CD4-positive, alpha-beta T cell (primary cell): Measurements from ENCODE around the gene MEX3C. TPM values are rescaled to one million over a fixed set of nuclear protein-coding genes. Genes with fewer than 3 reads are reported as not detected.

Experiments
- ATAC-seq: fragments of 200-7000 bp; cut with Tn5 transposase; one replicate; pipeline ENCODE4 v1.10.0; 2022; ENCODE audit warnings: mild to moderate bottlenecking; ENCODE audit not compliant: poor library complexity
- CTCF ChIA-PET: fragments of 350-600 bp; sonication (Branson Sonifier 250); formaldehyde crosslinking; loops from one replicate; lab custom pipeline; 2021; ENCODE audit warnings: antibody characterized with exemption, inconsistent platforms; lab: Charles Lee
- POLR2A ChIA-PET: fragments of 350-600 bp; sonication (Branson Sonifier 250); formaldehyde crosslinking; loops from one replicate; lab custom pipeline; 2021; ENCODE audit warnings: antibody characterized with exemption, inconsistent platforms; lab: Charles Lee
- DNase-seq, 14 experiments: peaks; one replicate each; pipeline ENCODE4 v3.0.0-alpha.2; 2013 to 2020; ENCODE audit warnings: mixed read lengths in 2 of 14
- H3K27ac ChIP-seq, 2 donors: one replicate each; pipeline versions ENCODE4 v1.5.1 to v1.7.0; 2013; ENCODE audit warnings: low read length in 2 of 2, low read depth in 1 of 2, mild to moderate bottlenecking in 1 of 2
- H3K27me3 ChIP-seq, 2 experiments: 1 replicate in 1 of 2; 2 replicates in 1 of 2; pipeline versions ENCODE4 v1.6.1 to v1.7.0; 2013; ENCODE audit warnings: low read length in 2 of 2, control low read depth in 1 of 2, mild to moderate bottlenecking in 1 of 2, moderate library complexity in 1 of 2; ENCODE audit not compliant: insufficient read depth in 2 of 2, control insufficient read depth in 1 of 2
- H3K36me3 ChIP-seq: one replicate; pipeline ENCODE4 v1.6.1; 2013; ENCODE audit warnings: low read length, control low read depth; ENCODE audit not compliant: insufficient read depth
- H3K4me1 ChIP-seq: one replicate; pipeline ENCODE4 v1.6.1; 2013; ENCODE audit warnings: low read length, control low read depth; ENCODE audit not compliant: insufficient read depth
- H3K4me3 ChIP-seq: one replicate; pipeline ENCODE4 v1.5.1; 2013; ENCODE audit warnings: mild to moderate bottlenecking, low read length, moderate library complexity
- H3K9me3 ChIP-seq, 2 experiments: 1 replicate in 1 of 2; 2 replicates in 1 of 2; pipeline versions ENCODE4 v1.6.1 to v1.7.0; 2013; ENCODE audit warnings: low read length in 2 of 2, mild to moderate bottlenecking in 2 of 2, control low read depth in 1 of 2, moderate library complexity in 1 of 2; ENCODE audit not compliant: control insufficient read depth in 1 of 2, insufficient read depth in 1 of 2
- H3K27ac Mint-ChIP-seq: one replicate; pipeline ENCODE4 v1.8.0; 2020; ENCODE audit warnings: mixed read lengths
- H3K27me3 Mint-ChIP-seq: one replicate; pipeline ENCODE4 v1.8.0; 2021; ENCODE audit warnings: mixed read lengths
- H3K36me3 Mint-ChIP-seq: one replicate; pipeline ENCODE4 v1.8.0; 2021; ENCODE audit warnings: low read depth, mixed read lengths
- H3K4me1 Mint-ChIP-seq: one replicate; pipeline ENCODE4 v1.8.0; 2021; ENCODE audit warnings: low read depth, mixed read lengths
- H3K4me3 Mint-ChIP-seq: one replicate; pipeline ENCODE4 v1.8.0; 2020; ENCODE audit warnings: mild to moderate bottlenecking, mixed read lengths
- H3K9me3 Mint-ChIP-seq: one replicate; pipeline ENCODE4 v1.8.0; 2020; ENCODE audit warnings: mixed read lengths
- intact Hi-C, 2 experiments: fragments of 100-400 bp; cut with DNase I in 1 of 2; cut with micrococcal nuclease in 1 of 2; formaldehyde crosslinking; loops; one replicate each; pipeline versions ENCODE4 v1.15.1 to v1.9.0; 2023 to 2025; cut with DNase I, micrococcal nuclease
- total RNA-seq, 174 experiments: library from RNA in 2 of 174; stranded (reverse) in 2 of 174; gene quantifications; one replicate each; pipeline ENCODE4 v1.2.3 and lab custom pipeline; 2021 to 2026
- TF ChIP-seq, protein P1 (sequence below): fragments of 200-600 bp; IDR thresholded peaks from one replicate; pipeline ENCODE4 v1.8.0; 2022; ENCODE audit warnings: antibody characterized with exemption, mild to moderate bottlenecking

The MEX3C gene
- total RNA-seq, 2 experiments from 2014 or later = 70.8 to 76.1 TPM

DNA sequence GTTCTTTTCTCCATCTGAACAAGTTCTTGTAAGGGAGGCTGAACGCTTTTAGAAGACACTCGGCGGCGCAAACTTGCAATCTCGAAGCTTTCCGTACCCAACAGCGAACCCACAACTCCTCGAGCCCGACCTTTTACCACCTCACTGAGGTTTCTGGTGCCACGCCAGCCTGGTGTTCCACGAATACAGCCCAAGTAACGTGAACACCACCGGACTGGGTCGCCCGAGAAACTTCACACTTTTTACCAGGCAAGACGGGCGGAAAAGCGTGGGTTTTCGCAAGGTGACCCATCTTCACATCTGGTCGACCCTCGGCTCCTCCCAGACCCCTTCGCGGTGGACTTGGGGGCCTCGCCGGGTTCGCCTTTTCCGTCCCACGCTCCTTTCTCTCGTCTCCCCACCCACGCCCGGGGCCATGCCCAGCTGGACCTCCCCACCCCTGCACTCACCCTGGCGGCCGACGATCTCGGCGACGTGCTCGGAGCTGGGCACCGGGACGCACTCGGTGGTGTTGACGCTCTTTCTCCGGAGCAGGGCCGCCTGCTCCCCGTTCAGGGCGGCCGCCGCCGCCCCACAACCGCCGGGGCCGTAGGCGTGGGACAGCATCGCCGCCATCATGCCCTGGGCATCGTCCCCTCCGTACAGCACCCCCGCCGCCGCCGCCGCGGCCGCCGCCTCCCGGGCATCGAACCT lies 1.2 kb downstream of the MEX3C start:
- Histone ChIP-seq H3K27ac (peak overlapping the region; percentile 61 to 86), H3K4me3 (peak overlapping the region; percentile 88), H3K9me3 (no peaks in the 10 kb centered on the region), H3K4me1 (peaks cover 20% of the 10 kb centered on the region), H3K36me3 (no peaks in the 10 kb centered on the region), H3K27me3 (no peaks in the 10 kb centered on the region)
- Mint-ChIP-seq H3K27me3 (no peaks in the 10 kb centered on the region), H3K36me3 (peaks cover 24% of the 10 kb centered on the region), H3K27ac (peak overlapping the region; percentile 91), H3K9me3 (no peaks in the 10 kb centered on the region), H3K4me3 (peak overlapping the region; percentile 94), H3K4me1 (peaks cover 48% of the 10 kb centered on the region)
- TF ChIP-seq, protein P1, sequence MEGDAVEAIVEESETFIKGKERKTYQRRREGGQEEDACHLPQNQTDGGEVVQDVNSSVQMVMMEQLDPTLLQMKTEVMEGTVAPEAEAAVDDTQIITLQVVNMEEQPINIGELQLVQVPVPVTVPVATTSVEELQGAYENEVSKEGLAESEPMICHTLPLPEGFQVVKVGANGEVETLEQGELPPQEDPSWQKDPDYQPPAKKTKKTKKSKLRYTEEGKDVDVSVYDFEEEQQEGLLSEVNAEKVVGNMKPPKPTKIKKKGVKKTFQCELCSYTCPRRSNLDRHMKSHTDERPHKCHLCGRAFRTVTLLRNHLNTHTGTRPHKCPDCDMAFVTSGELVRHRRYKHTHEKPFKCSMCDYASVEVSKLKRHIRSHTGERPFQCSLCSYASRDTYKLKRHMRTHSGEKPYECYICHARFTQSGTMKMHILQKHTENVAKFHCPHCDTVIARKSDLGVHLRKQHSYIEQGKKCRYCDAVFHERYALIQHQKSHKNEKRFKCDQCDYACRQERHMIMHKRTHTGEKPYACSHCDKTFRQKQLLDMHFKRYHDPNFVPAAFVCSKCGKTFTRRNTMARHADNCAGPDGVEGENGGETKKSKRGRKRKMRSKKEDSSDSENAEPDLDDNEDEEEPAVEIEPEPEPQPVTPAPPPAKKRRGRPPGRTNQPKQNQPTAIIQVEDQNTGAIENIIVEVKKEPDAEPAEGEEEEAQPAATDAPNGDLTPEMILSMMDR = no peak
- ChIA-PET CTCF (interaction anchor here (1.6 to 1.7 kb wide), 2 partner anchors 10 to 11 kb away, joined by 4 to 5 read pairs; no protein-coding TSS in a partner anchor), POLR2A (interaction anchor here (0.8 to 6.2 kb wide), 7 partner anchors 10 to 318 kb away, joined by 3 to 85 read pairs (median 14); partner anchors contain the start of genes ME2 and SMAD4)
- DNase-seq (peak in 13 of 14 experiments; percentile 15 to 73 (median 36)), ATAC-seq (no peak)
- intact Hi-C loops = loop anchor here (1.0 to 10.0 kb wide), 9 partner anchors 17 to 911 kb away; partner anchors contain the start of genes CXXC1 (in 2 of the 2), ME2 (in 2 of the 2), ELAC1 (in 1 of the 2) and MBD1 (in 1 of the 2)

DNA sequence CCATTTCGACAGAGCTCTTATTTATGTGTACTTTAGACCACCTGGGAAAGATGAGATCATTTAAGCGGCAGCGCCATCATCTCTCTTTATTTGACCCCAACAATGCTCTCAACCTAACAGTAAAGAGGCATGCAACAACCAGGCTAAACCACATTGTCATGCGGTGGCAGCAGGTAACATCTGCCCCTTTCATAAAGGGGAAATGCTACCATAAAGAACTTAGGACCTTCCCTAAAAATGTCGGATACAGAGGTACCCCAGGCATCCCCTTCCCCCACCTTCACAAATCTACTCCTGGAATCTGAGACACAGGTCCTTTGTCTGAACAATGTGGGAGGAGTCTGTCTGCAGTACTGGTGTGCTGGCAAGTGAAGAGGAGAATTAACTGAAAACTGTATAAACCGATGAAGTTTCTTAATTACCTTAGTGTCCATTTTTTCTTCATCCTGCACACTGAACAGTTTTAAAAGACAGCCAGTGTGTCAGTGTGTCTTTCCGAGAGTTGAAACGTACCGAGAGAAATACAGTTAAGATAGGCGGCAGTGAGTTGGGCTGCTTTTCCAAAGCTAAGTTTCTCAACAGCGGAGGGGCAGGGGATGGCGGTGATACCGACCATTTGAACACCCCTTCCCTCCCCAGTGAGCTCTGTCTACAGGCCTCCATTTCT lies 1.9 kb downstream of the MEX3C start:
- POLR2A ChIA-PET = interaction anchor here (1.0 to 6.2 kb wide), 7 partner anchors 9 to 317 kb away, joined by 3 to 85 read pairs (median 10); partner anchors contain the start of genes ELAC1, ME2 and SMAD4
- Histone ChIP-seq H3K9me3 (no peaks in the 10 kb centered on the region), H3K4me1 (peaks cover 20% of the 10 kb centered on the region), H3K4me3 (peak overlapping the region; percentile 88), H3K27me3 (no peaks in the 10 kb centered on the region), H3K36me3 (no peaks in the 10 kb centered on the region), H3K27ac (peak overlapping the region; percentile 61 to 86)
- TF ChIP-seq, protein P1 = no peak
- no peaks in the 10 kb centered on the region for H3K9me3 Mint-ChIP-seq
- no peaks in the 10 kb centered on the region for H3K27me3 Mint-ChIP-seq
- ATAC-seq = no peak
- DNase-seq = peak in 8 of 14 experiments; percentile 6 to 64 (median 24)
- intact Hi-C loops = loop anchor here (1.0 to 10.0 kb wide), 10 partner anchors 17 to 911 kb away; partner anchors contain the start of genes CXXC1 (in 2 of the 2), ME2 (in 2 of the 2), ELAC1 (in 1 of the 2) and MBD1 (in 1 of the 2)
- peaks cover 24% of the 10 kb centered on the region for H3K36me3 Mint-ChIP-seq
- peak overlapping the region; percentile 94 for H3K4me3 Mint-ChIP-seq
- H3K27ac Mint-ChIP-seq = peak overlapping the region; percentile 91
- CTCF ChIA-PET = interaction anchor here (0.9 to 1.7 kb wide), 3 partner anchors 9 to 43 kb away, joined by 3 to 5 read pairs (median 4); no protein-coding TSS in a partner anchor
- H3K4me1 Mint-ChIP-seq = peaks cover 55% of the 10 kb centered on the region

DNA sequence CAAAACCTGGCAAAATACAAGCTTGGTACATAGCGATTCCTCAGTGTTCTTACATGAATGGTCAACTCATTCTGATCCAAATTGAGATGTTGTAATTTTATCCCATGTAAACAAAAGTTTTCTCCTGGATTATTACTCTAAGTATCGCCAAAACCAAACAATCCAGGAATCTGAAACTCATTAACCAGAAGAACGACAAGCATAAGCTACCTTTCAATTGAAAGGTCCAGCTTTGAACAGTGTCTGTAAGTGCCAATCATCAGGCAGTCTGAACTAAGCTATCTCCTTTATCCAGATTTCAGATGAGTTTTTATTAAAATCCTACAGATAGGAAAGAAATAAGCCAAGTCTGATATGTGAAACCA lies 2.4 kb downstream of the MEX3C start:
- Histone ChIP-seq H3K27me3 (no peaks in the 10 kb centered on the region), H3K36me3 (no peaks in the 10 kb centered on the region), H3K27ac (peak overlapping the region; percentile 7 to 86), H3K4me1 (peaks cover 24% of the 10 kb centered on the region), H3K4me3 (peak overlapping the region; percentile 88), H3K9me3 (no peaks in the 10 kb centered on the region)
- peak overlapping the region; percentile 94 for H3K4me3 Mint-ChIP-seq
- ChIA-PET CTCF (interaction anchor here (0.7 to 1.6 kb wide), 3 partner anchors 8 to 43 kb away, joined by 3 to 5 read pairs (median 3); no protein-coding TSS in a partner anchor), POLR2A (interaction anchor here (1.0 to 6.2 kb wide), 6 partner anchors 41 to 316 kb away, joined by 3 to 85 read pairs (median 8); partner anchors contain the start of genes ELAC1, ME2 and SMAD4)
- intact Hi-C loops = loop anchor here (2.0 to 10.0 kb wide), 6 partner anchors 170 to 910 kb away; partner anchors contain the start of genes CXXC1 (in 2 of the 2), ME2 (in 2 of the 2), ELAC1 (in 1 of the 2) and MBD1 (in 1 of the 2)
- peak overlapping the region; percentile 91 for H3K27ac Mint-ChIP-seq
- TF ChIP-seq, protein P1 = no peak
- H3K9me3 Mint-ChIP-seq = no peaks in the 10 kb centered on the region
- DNase-seq = no peak
- peaks cover 60% of the 10 kb centered on the region for H3K4me1 Mint-ChIP-seq
- no peak for ATAC-seq
- peaks cover 24% of the 10 kb centered on the region for H3K36me3 Mint-ChIP-seq
- H3K27me3 Mint-ChIP-seq = no peaks in the 10 kb centered on the region
